ENCODE data around the gene RASAL1.

- TF ChIP-seq CTCF (conservative IDR thresholded peaks at IDR 0.05 in 1 of 2, IDR thresholded peaks at IDR 0.05 in 1 of 2; ENCODE audit: low read depth in 1 of 2, low read length in 2 of 2), result no peak
- TF ChIP-seq EZH2 (IDR thresholded peaks at IDR 0.05; ENCODE audit: low read length, missing control alignments), result no peak
These were observed 51.6 kb downstream of the RASAL1 start for GRCh38 chr12:113083863-113084435.

Measured in fibroblast of lung (primary cell).